MM.1S (cell line): Measurements from ENCODE around the gene FDX1.

Experiments used
- EZH2 ChIP-seq: fragments of 300-600 bp; sonication (generic); optimal IDR thresholded peaks from 2 replicates; pipeline ENCODE3; 2017; ENCODE audit warnings: low read depth, mild to moderate bottlenecking, antibody characterized with exemption, low read length, mixed read lengths
- EZH2phosphoT487 ChIP-seq: fragments of 300-600 bp; sonication (generic); IDR thresholded peaks from 2 replicates; pipeline ENCODE4 v1.6.1; 2018; ENCODE audit warnings: antibody characterized with exemption, low read length
- TF ChIP-seq, protein P1 (sequence below): fragments of 300-600 bp; sonication (generic); IDR thresholded peaks from 2 replicates; pipeline ENCODE4 v1.5.1; 2016; ENCODE audit warnings: antibody characterized with exemption, low read length, mixed read lengths

- TF ChIP-seq, protein P1, sequence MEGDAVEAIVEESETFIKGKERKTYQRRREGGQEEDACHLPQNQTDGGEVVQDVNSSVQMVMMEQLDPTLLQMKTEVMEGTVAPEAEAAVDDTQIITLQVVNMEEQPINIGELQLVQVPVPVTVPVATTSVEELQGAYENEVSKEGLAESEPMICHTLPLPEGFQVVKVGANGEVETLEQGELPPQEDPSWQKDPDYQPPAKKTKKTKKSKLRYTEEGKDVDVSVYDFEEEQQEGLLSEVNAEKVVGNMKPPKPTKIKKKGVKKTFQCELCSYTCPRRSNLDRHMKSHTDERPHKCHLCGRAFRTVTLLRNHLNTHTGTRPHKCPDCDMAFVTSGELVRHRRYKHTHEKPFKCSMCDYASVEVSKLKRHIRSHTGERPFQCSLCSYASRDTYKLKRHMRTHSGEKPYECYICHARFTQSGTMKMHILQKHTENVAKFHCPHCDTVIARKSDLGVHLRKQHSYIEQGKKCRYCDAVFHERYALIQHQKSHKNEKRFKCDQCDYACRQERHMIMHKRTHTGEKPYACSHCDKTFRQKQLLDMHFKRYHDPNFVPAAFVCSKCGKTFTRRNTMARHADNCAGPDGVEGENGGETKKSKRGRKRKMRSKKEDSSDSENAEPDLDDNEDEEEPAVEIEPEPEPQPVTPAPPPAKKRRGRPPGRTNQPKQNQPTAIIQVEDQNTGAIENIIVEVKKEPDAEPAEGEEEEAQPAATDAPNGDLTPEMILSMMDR: no peak
- TF ChIP-seq EZH2 (no peak), EZH2phosphoT487 (no peak)
These were observed 8.3 kb downstream of the FDX1 start for GRCh38 chr11:110438017-110438416.
